ENCODE results near the gene GPAT3. TPM values are rescaled to one million over a fixed set of nuclear protein-coding genes. Genes with fewer than 3 reads are reported as not detected.

GPAT3 gene
- total RNA-seq, 4 donors from 2014 or later: 3.8 to 8.1 (median 4.7) TPM

- no peak for TF ChIP-seq POLR2A (IDR thresholded peaks at IDR 0.05)
- no peak for TF ChIP-seq CTCF (IDR thresholded peaks at IDR 0.05)
- no peak for DNase-seq
- H3K27me3 ChIP-seq: no peaks in the 10 kb centered on the region
- no peaks in the 10 kb centered on the region for H3K4me1 ChIP-seq
- no peaks in the 10 kb centered on the region for H3K36me3 ChIP-seq
- no peak overlapping the region for H3K4me3 ChIP-seq
- no peak overlapping the region for H3K27ac ChIP-seq
- intact Hi-C loops (cut with DNase I; ENCODE audit: low total_unique reads): no loop called here
- H3K9me3 ChIP-seq: no peaks in the 10 kb centered on the region
Observed at GRCh38 chr4:83606460-83606859, 70.6 kb downstream of the GPAT3 start.

- H3K27me3 ChIP-seq: no peaks in the 10 kb centered on the region
- no peaks in the 10 kb centered on the region for H3K36me3 ChIP-seq
- no peak for DNase-seq
- TF ChIP-seq CTCF (IDR thresholded peaks at IDR 0.05): no peak
- no peak for TF ChIP-seq POLR2A (IDR thresholded peaks at IDR 0.05)
- intact Hi-C loops (cut with DNase I; ENCODE audit: low total_unique reads): no loop called here
- no peak overlapping the region for H3K27ac ChIP-seq
- H3K4me1 ChIP-seq: no peaks in the 10 kb centered on the region
- no peaks in the 10 kb centered on the region for H3K9me3 ChIP-seq
- no peak overlapping the region for H3K4me3 ChIP-seq
Observed at GRCh38 chr4:83606898-83607297, 71.0 kb downstream of the GPAT3 start.

- no peaks in the 10 kb centered on the region for H3K27me3 ChIP-seq
- TF ChIP-seq POLR2A (IDR thresholded peaks at IDR 0.05) (no peak), CTCF (IDR thresholded peaks at IDR 0.05) (no peak)
Observed at GRCh38 chr4:83609365-83609764, 73.5 kb downstream of the GPAT3 start.

GRCh38 chr4:83610729-83611128 is 74.8 kb downstream of the GPAT3 start:
- no peak for DNase-seq
- no peaks in the 10 kb centered on the region for H3K4me1 ChIP-seq
- no peaks in the 10 kb centered on the region for H3K27me3 ChIP-seq
- H3K9me3 ChIP-seq: peaks cover 0 to 3% of the 10 kb centered on the region in 2 donors
- intact Hi-C loops (cut with DNase I; ENCODE audit: low total_unique reads): no loop called here
- no peak overlapping the region for H3K27ac ChIP-seq
- TF ChIP-seq CTCF (IDR thresholded peaks at IDR 0.05) (no peak), POLR2A (IDR thresholded peaks at IDR 0.05) (no peak)
- H3K36me3 ChIP-seq: no peaks in the 10 kb centered on the region
- no peak overlapping the region for H3K4me3 ChIP-seq

More at GRCh38 chr4:83609365-83609764, 73.5 kb downstream of the GPAT3 start:
- peaks cover 0 to 3% of the 10 kb centered on the region in 2 donors for H3K9me3 ChIP-seq
- H3K4me1 ChIP-seq: no peaks in the 10 kb centered on the region
- H3K27ac ChIP-seq: no peak overlapping the region
- no peaks in the 10 kb centered on the region for H3K36me3 ChIP-seq
- intact Hi-C loops (cut with DNase I; ENCODE audit: low total_unique reads): no loop called here
- DNase-seq: no peak
- H3K4me3 ChIP-seq: no peak overlapping the region

GRCh38 chr4:83613023-83613422 is 77.1 kb downstream of the GPAT3 start:
- Histone ChIP-seq H3K27me3 (no peaks in the 10 kb centered on the region), H3K4me3 (no peak overlapping the region), H3K36me3 (no peaks in the 10 kb centered on the region), H3K27ac (no peak overlapping the region), H3K9me3 (peaks cover 0 to 3% of the 10 kb centered on the region in 2 donors), H3K4me1 (no peaks in the 10 kb centered on the region)
- DNase-seq: no peak
- intact Hi-C loops (cut with DNase I; ENCODE audit: low total_unique reads): no loop called here
- no peak for TF ChIP-seq POLR2A (IDR thresholded peaks at IDR 0.05)
- no peak for TF ChIP-seq CTCF (IDR thresholded peaks at IDR 0.05)

All from uterus (tissue), 4 donors.